Measurements from ENCODE around the gene DARS2.
"Not testable (repeated sequence)": the region's sequence is repeated elsewhere in the genome, so short reads cannot be mapped to it uniquely, and the experiment has no call there.

Gene DARS2

DNA sequence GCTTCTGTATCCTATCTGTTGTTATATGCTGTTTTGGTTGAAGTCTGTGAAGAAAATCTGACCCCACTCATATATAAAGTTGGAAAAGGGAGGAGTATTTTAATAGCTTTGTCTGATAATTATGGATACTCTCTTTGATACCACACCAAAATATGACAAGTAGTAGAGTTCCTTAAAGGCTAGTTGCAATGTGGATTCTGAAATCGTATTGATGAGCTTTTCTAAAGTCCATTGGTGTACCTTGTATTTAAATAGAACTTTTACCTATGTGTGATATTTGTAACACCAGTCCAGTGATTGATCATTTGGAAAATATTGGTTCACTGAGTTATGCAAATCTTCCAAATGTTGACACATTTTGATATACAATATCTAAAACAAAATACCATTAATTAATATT, 35.6 kb downstream of the DARS2 start:
- no peak overlapping the region for H3K4me2 ChIP-seq (ENCODE audit: low read length)
- no peaks in the 10 kb centered on the region for H3K27me3 ChIP-seq (ENCODE audit: control insufficient read depth, insufficient read depth, low read length)
- H3K9me3 ChIP-seq (ENCODE audit: control insufficient read depth, low read length), result no peaks in the 10 kb centered on the region
- TF ChIP-seq, protein P1, sequence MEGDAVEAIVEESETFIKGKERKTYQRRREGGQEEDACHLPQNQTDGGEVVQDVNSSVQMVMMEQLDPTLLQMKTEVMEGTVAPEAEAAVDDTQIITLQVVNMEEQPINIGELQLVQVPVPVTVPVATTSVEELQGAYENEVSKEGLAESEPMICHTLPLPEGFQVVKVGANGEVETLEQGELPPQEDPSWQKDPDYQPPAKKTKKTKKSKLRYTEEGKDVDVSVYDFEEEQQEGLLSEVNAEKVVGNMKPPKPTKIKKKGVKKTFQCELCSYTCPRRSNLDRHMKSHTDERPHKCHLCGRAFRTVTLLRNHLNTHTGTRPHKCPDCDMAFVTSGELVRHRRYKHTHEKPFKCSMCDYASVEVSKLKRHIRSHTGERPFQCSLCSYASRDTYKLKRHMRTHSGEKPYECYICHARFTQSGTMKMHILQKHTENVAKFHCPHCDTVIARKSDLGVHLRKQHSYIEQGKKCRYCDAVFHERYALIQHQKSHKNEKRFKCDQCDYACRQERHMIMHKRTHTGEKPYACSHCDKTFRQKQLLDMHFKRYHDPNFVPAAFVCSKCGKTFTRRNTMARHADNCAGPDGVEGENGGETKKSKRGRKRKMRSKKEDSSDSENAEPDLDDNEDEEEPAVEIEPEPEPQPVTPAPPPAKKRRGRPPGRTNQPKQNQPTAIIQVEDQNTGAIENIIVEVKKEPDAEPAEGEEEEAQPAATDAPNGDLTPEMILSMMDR (IDR thresholded peaks at IDR 0.05), result no peak
- H3K36me3 ChIP-seq (ENCODE audit: control insufficient read depth, insufficient read depth, low read length), result no peaks in the 10 kb centered on the region
- H3K4me1 ChIP-seq, result no peaks in the 10 kb centered on the region
- no peak overlapping the region for H3K4me3 ChIP-seq (ENCODE audit: low read depth, low read length)
- no peaks in the 10 kb centered on the region for H3K79me2 ChIP-seq
- H3K27ac ChIP-seq, result no peak overlapping the region
- no peak overlapping the region for H2AFZ ChIP-seq
- H3K9ac ChIP-seq, result no peak overlapping the region

DNA sequence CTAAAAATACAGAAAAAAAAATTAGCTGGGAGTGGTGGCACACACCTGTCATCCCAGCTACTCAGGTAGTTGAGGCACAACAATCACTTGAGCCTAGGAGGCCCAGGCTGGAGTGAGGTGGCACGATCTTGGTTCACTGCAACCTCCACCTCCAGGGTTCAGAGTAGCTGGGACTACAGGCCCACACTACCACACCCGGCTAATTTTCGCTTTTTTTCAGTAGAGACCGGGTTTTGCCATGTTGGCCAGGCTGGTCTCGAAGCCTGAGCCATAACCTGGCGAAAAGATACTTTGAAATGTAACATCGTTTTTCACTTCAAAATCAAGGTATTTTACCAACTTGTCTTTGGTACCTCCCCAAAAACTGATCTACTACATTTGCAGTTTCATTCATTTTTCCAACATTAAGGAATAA, 37.3 kb downstream of the DARS2 start:
- Histone ChIP-seq H2AFZ (no peak overlapping the region), H3K27me3 (ENCODE audit: control insufficient read depth, insufficient read depth, low read length) (no peaks in the 10 kb centered on the region), H3K79me2 (no peaks in the 10 kb centered on the region), H3K9me3 (ENCODE audit: control insufficient read depth, low read length) (no peaks in the 10 kb centered on the region), H3K27ac (no peak overlapping the region), H3K9ac (no peak overlapping the region), H3K4me2 (ENCODE audit: low read length) (no peak overlapping the region), H3K4me3 (ENCODE audit: low read depth, low read length) (no peak overlapping the region), H3K4me1 (peaks cover 3% of the 10 kb centered on the region), H3K36me3 (ENCODE audit: control insufficient read depth, insufficient read depth, low read length) (no peaks in the 10 kb centered on the region)
- TF ChIP-seq, protein P1 (IDR thresholded peaks at IDR 0.05), result no peak

DNA sequence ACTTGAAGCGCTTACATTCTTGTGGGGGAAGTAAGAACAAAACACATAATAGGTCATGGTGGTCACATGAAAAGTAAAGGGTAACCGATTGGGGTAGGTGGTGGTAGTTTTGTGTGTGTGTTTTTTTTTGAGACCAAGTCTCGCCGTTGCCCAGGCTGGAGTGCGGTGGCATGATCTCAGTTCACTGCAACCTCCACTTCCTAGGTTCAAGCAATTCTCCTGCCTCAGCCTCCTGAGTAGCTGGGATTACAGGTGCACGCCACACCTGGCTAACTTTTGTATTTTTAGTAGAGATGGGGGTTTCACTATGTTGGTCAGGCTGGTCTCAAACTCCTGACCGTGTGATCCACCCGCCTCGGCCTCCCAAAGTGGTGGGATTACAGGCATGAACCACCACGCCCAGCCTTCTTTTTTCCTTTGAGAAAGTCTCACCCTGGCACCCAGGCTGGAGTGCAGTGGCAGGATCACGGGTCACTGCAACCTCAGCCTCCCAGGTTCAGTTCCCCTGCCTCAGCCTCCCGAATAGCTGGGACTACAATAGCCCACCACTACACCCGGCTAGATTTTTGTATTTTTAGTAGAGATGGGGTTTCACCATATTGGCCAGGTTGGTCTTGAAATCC, 37.8 kb downstream of the DARS2 start:
- H3K9ac ChIP-seq; H2AFZ ChIP-seq; H3K4me3 ChIP-seq (ENCODE audit: low read depth, low read length); H3K4me1 ChIP-seq; H3K9me3 ChIP-seq (ENCODE audit: control insufficient read depth, low read length); H3K27ac ChIP-seq; H3K79me2 ChIP-seq; H3K36me3 ChIP-seq (ENCODE audit: control insufficient read depth, insufficient read depth, low read length); H3K4me2 ChIP-seq (ENCODE audit: low read length); H3K27me3 ChIP-seq (ENCODE audit: control insufficient read depth, insufficient read depth, low read length): not testable (repeated sequence)

DNA sequence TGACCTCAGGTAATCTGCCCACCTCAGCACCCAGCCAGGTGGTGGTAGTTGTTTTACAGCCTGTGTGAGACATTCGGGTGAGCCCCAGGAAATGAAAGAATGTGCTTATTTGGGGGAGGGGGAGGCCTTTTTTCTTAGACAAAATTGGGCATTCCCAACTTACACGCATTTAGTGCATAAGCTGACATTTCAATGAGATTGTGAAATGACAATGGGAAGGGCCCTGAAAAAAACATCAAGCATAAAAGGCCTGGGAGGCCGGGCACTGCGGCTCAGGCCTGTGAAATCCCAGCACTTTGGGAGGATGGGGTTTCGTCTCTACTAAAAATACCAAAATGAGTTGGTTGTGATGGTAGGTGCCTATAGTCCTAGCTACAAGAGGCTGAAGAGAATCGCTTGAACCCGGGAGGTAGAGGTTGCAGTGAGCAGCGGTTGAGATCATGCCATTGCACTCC, 38.3 kb downstream of the DARS2 start:
- no peaks in the 10 kb centered on the region for H3K27me3 ChIP-seq (ENCODE audit: control insufficient read depth, insufficient read depth, low read length)
- TF ChIP-seq, protein P1 (IDR thresholded peaks at IDR 0.05), result no peak
- no peak overlapping the region for H3K4me2 ChIP-seq (ENCODE audit: low read length)
- H3K4me1 ChIP-seq, result peaks cover 3% of the 10 kb centered on the region
- H3K27ac ChIP-seq, result no peak overlapping the region
- H3K36me3 ChIP-seq (ENCODE audit: control insufficient read depth, insufficient read depth, low read length), result no peaks in the 10 kb centered on the region
- H3K9me3 ChIP-seq (ENCODE audit: control insufficient read depth, low read length), result no peaks in the 10 kb centered on the region
- H2AFZ ChIP-seq, result no peak overlapping the region
- H3K9ac ChIP-seq, result no peak overlapping the region
- no peak overlapping the region for H3K4me3 ChIP-seq (ENCODE audit: low read depth, low read length)
- H3K79me2 ChIP-seq, result no peaks in the 10 kb centered on the region

DNA sequence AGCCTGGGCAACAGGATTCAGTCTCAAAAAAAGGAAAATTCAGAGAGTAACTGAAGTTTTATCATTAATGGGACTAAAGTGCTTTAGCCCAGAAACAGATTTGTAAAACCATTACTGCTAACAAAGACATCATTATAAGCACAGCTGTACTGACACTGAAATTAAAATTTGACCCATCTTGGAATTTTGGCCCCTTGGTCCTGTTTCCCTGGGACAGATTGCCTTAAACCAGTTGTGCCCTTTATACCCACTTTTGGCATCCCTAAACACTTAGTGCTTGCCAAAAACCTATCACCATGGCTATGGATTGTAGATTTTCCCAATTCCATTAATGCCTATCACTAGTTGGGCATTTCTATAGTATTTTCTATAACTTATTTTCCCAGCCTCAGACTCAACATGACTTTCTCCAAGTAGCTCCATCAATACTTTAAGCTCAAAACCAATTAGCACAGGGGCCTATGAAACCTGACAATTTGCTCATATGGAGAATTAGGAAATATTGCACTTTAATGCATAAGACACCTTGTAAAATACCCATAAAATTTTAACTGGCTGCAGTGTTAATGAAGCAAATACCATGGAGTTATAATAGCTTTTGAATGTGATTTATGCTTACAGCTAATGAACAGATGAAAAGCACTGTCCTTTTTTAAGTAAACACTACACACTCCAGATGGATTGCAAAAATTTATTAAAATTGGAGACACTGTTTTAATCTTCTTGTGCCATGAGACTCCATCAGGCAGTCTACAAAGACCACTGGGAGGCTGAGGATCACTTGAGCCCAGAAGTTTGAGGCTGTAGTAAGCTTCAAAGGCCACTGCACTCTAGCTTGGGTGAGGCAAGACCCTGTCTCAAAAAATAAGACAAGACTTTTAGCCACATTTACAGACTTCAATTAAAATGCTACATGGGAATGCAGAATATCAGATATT, 39.0 kb downstream of the DARS2 start:
- Histone ChIP-seq H3K9me3 (ENCODE audit: control insufficient read depth, low read length) (no peaks in the 10 kb centered on the region), H3K27me3 (ENCODE audit: control insufficient read depth, insufficient read depth, low read length) (no peaks in the 10 kb centered on the region), H3K4me3 (ENCODE audit: low read depth, low read length) (no peak overlapping the region), H3K4me1 (peaks cover 3% of the 10 kb centered on the region), H3K4me2 (ENCODE audit: low read length) (no peak overlapping the region), H3K9ac (no peak overlapping the region), H3K36me3 (ENCODE audit: control insufficient read depth, insufficient read depth, low read length) (no peaks in the 10 kb centered on the region), H2AFZ (no peak overlapping the region), H3K27ac (no peak overlapping the region), H3K79me2 (no peaks in the 10 kb centered on the region)
- TF ChIP-seq, protein P1 (IDR thresholded peaks at IDR 0.05), result no peak
